DMS153 treated with DMSO at 0.1 percent for 48 hours (cell line): ENCODE results near the gene NT5C3A.

Source experiments
- DNase-seq: peaks from one replicate; lab custom pipeline; 2025; ENCODE audit not compliant: unreplicated experiment; lab: John Stamatoyannopoulos, UW

NT5C3A gene

GRCh38 chr7:33076737-33077136 is 14.2 kb upstream of the NT5C3A start:
- DNase-seq: no peak

GRCh38 chr7:33075818-33076518 is 13.4 kb upstream of the NT5C3A start:
- DNase-seq: no peak

- DNase-seq: no peak
Measured at GRCh38 chr7:33073243-33073642, 10.7 kb upstream of the NT5C3A start.

GRCh38 chr7:33072471-33072870 is 9.9 kb upstream of the NT5C3A start:
- DNase-seq: no peak

GRCh38 chr7:33070831-33071230 is 8.3 kb upstream of the NT5C3A start:
- DNase-seq: no peak

- DNase-seq: no peak
Measured at GRCh38 chr7:33070277-33070676, 7.7 kb upstream of the NT5C3A start.

GRCh38 chr7:33067921-33068320 is 5.3 kb upstream of the NT5C3A start:
- no peak for DNase-seq

GRCh38 chr7:33066771-33067170 is 4.2 kb upstream of the NT5C3A start:
- DNase-seq: no peak

- DNase-seq: no peak
Measured at GRCh38 chr7:33065981-33066380, 3.4 kb upstream of the NT5C3A start.

GRCh38 chr7:33062782-33063443 is 337 bp upstream of the NT5C3A start:
- peak; percentile 97 for DNase-seq

GRCh38 chr7:33061282-33061937 is 1.2 kb downstream of the NT5C3A start:
- peak; percentile 26 for DNase-seq

GRCh38 chr7:33059635-33060034 is 2.9 kb downstream of the NT5C3A start:
- DNase-seq: no peak

- no peak for DNase-seq
Measured at GRCh38 chr7:33055158-33055557, 7.4 kb downstream of the NT5C3A start.

GRCh38 chr7:33054261-33054964 is 8.2 kb downstream of the NT5C3A start:
- DNase-seq: no peak

- DNase-seq: no peak
Measured at GRCh38 chr7:33053721-33054120, 8.9 kb downstream of the NT5C3A start.

GRCh38 chr7:33050535-33051318 is 11.8 kb downstream of the NT5C3A start:
- DNase-seq: peak; percentile 82

- DNase-seq: no peak
Measured at GRCh38 chr7:33048704-33049103, 13.9 kb downstream of the NT5C3A start.

GRCh38 chr7:33048257-33048656 is 14.3 kb downstream of the NT5C3A start:
- no peak for DNase-seq

- DNase-seq: no peak
Measured at GRCh38 chr7:33044986-33045385, 17.6 kb downstream of the NT5C3A start.

GRCh38 chr7:33044401-33044718 is 18.2 kb downstream of the NT5C3A start:
- DNase-seq: peak; percentile 46
